GM18505 (cell line): ENCODE measurements around the gene WDR59.
"Not testable (repeated sequence)": the region's sequence is repeated elsewhere in the genome, so short reads cannot be mapped to it uniquely, and the experiment has no call there.

Source experiments
- ATAC-seq: cut with Tn5 transposase; IDR thresholded peaks from one replicate; pipeline ENCODE4 v1.9.1; 2021; ENCODE audit not compliant: unreplicated experiment
- POLR2A ChIP-seq: IDR thresholded peaks from 4 replicates; pipeline ENCODE4 v1.6.1; 2011; ENCODE audit warnings: borderline replicate concordance; ENCODE audit not compliant: insufficient read depth, insufficient read length; ENCODE audit errors: extremely low read depth

The WDR59 gene

DNA sequence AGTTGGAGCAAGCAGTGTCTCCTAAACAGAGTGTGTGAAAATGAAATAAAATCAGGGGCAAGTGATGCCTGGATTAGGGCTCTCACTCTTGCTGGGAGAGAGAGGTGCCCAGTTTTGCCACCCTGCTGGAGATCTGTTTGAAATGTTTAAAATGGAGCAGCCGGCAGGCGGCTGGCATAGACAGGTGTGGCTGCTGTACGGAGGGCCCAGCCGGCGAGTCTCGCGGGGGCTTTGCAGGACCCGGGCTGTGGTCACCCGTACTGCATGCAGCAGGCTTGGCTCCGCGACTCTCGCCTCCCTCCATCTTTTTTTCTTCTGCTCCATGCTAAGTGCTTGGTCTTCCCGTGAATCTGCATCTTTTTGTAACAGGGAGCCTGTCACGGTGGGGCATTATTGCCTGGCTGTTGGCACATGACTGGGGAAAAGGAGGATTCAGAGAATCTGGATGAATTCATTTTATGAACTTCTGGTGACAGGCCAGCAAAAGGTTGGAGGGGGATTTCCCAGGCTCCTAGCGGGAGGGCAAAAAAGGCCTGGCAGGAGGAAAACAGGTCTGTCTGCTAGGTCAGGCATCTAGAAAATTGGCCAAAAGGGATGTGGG is 15.7 kb upstream of the WDR59 start:
- ATAC-seq: no peak
- no peak for TF ChIP-seq POLR2A

DNA sequence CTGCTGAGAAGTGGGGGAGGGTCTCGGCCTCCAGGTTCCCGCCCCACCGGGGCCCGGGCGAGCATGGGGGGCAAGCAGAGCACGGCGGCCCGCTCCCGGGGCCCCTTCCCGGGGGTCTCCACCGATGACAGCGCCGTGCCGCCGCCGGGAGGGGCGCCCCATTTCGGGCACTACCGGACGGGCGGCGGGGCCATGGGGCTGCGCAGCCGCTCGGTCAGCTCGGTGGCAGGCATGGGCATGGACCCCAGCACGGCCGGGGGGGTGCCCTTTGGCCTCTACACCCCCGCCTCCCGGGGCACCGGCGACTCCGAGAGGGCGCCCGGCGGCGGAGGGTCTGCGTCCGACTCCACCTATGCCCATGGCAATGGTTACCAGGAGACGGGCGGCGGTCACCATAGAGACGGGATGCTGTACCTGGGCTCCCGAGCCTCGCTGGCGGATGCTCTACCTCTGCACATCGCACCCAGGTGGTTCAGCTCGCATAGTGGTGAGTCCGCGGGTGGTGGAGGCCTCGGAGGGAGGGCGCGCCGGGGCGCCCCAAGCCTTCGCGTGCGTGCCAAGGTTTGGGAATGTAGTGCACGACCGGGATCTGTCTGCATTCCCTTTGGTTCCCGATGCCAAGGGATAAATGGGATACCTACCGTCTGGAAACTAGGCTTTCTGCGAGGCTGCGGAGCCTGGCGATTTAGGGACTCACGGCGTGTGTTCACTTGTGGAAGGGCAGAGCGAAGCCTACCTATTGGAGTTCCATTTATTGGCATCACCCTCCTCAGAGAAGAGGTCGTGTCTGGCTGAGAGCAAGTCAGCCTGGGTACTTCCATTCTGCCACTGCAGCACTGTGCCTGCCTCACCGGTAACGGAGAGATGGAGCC is 14.9 kb upstream of the WDR59 start:
- no peak for TF ChIP-seq POLR2A
- peak; percentile 38 for ATAC-seq

DNA sequence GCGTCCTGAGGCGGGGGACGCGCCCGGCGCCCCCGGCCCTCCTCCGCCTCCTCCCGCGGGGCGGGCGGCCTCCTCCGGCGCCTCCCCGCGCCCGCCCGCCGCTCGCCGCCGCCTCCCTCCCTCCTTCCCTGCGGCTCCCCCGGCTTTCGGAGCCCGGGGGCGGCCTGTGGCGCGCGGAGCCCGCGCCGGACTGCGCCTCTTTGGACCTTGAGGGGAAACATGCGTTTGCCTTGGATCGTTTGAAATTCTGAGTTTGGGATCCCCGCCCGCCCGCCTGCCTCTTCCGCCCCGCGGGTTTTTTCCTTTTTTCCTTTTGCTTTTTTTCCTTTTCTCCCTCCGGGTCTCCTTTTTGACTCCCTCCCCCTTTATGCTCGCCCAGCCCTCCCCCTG is 14.3 kb upstream of the WDR59 start:
- no peak for ATAC-seq
- no peak for TF ChIP-seq POLR2A

DNA sequence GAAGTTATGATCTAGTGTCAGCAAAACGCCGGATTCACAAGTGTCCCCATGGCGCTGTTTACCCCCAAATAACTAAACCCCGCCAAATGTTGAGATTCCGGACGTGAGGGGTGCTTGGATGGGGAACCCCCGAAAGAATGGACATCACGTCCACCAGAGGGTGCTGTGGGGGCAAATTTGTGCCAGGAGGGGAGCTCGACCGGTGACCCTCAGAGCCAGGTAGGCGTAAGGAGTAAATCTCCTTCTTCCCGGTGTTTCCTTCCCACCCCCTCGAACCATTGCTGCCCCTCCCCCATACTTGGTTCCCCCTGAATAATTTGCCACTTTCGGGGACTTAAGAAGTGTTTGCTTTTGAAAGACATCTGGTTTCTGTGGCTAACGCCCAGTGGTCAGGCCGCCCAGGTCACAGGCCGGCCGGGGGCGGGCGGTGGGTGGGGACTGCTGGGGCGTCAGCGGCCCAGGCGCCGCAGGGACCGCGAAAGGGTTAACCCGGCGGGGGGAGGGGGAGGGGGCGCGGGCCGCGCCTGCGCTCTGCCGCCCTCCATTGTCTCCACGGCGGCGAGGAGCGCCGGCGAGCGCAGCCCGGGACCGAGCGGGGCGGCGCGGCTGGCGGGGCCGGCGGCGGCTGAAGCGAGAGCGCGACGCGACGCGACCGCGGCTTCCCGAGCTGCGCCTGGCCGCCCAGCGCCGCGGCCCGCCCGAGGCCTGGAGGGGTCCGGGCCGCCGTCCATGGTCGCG is 13.7 kb upstream of the WDR59 start, which contains the start of gene ZNRF1:
Gene ZNRF1 (plus strand): TSS at position 544 of the 738 bp plus-strand sequence. CDS start 648 bp downstream, outside the sequence.
- peak; percentile 56 for TF ChIP-seq POLR2A
- peak; percentile 66 for ATAC-seq

DNA sequence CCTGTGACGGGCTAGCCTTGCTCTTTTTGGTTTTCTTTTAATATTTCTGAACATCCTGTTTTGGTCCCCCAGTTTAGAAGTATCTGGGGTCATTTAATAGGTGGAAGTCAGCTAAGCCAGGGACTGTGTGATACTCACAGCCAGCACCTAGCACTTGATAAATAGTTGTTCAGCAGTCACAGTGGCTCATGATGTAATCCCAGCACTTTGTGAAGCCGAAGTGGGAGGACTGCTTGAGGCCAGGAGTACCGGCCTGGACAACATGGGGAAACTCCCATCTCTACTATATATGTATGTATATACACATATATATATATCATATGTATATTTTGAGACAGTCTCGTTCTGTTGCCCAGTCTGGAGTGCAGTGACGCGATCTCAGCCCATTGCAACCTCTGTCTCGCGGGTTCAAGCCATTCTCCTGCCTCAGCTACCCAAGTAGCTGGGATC is 12.1 kb upstream of the WDR59 start:
- ATAC-seq: no peak
- TF ChIP-seq POLR2A: no peak

DNA sequence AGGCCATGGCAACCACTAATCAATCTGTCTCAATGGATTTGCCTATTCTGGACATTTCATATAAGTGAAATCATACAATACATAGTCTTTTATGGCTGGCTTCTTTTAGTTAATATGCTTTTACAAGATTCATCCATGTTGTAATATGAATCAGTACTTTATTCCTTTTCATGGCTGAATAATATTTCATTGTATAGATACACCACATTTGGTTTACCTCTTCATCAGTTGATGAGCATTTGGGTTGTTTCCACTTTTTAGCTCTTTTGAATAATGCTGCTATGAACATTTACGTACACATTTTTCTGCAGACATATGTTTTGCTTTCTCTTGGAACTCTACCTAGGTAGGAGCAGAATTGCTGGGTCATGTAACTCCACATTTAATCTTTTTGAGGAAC is 11.1 kb upstream of the WDR59 start:
- TF ChIP-seq POLR2A: no peak
- no peak for ATAC-seq

DNA sequence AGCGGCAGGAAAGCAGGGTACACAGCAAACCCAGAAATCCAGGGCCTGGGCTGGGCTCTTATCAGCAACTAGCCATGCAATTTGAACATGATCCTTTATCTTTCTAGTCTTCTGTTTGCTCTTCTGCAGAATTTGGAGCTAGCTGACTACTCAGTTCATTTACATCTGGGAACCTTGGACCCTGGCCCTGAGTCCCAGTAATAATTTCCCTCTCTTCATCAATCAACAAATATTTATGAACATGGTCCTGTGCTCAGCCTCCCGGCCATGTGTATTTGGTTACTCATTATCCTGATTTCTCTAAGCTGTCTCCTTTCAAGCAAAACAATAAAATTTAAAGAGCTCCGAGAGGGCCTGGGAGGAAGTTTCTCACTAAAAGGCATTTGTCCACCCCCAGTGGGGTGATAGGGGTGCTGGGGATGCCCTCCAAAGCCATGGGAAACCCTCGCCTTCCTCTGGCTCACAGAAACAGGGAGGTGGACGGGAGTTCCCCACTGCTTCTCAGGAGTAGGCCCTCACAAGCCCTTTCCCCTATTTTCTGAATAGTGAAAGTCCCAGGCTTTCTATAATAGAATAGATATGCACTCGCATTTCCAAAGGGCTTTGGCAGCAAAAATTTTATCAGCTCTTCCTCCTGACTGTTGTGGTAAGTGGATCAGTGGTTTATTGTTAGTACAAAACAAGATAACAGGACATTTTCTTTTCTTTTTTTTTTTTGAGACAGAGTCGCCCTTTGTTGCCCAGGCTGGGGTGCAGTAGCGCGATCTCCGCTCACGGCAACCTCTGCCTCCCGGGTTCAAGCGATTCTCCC is 6.9 kb upstream of the WDR59 start:
- TF ChIP-seq POLR2A: no peak
- no peak for ATAC-seq

DNA sequence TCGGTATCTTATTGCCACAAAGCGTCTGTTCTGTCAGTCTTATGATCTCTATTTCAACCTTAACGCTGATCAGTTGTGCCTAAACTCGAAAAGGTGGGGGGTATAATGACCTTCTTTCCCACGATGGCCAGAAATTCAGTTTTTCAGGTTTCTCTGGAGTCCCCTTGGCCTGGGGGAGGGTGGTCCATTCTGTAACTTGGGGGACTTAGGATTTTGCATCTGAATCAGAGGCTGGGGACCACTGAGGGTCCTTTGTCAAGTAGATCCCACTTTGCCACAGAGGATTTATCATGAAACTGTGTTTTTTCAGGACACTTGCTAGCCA is 6.3 kb upstream of the WDR59 start:
- ATAC-seq: no peak
- TF ChIP-seq POLR2A: no peak

DNA sequence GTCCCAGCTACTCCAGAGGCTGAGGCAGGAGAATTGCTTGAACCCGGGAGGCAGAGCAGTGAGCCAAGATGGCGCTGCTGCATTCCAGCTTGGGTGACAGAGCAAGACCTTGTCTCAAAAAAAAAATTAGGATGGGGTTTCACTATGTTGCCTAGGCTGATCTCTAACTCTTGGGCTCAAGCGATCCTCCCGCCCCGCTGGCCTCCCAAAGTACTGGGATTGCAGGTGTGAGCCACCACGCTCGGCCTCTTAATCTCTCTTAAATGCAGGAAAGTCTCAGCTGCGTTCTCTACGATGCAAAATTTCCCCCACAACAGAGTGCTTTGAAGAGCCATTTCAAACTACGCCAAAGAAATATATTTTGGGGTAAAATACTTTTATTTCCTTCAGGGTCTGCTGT is 5.9 kb upstream of the WDR59 start:
- no peak for TF ChIP-seq POLR2A
- no peak for ATAC-seq

DNA sequence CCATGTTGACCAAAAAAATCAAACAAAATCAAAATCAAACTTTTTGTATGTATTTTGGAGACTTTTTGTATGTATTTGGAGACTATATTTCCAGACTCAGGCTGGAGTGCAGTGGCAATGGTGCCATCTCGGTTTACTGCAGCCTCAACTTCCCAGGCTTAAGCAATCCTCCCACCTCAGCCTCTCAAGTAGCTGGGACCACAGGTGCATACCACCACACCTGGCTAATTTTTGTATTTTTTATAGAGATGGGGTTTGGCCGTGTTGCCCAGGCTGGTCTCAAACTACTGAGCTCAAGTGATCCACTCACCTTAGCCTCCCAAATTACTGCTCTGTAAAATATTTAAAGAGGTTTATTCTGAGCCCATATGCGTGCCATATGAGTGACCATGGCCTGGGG is 4.9 kb upstream of the WDR59 start:
- not testable (repeated sequence) for ATAC-seq

DNA sequence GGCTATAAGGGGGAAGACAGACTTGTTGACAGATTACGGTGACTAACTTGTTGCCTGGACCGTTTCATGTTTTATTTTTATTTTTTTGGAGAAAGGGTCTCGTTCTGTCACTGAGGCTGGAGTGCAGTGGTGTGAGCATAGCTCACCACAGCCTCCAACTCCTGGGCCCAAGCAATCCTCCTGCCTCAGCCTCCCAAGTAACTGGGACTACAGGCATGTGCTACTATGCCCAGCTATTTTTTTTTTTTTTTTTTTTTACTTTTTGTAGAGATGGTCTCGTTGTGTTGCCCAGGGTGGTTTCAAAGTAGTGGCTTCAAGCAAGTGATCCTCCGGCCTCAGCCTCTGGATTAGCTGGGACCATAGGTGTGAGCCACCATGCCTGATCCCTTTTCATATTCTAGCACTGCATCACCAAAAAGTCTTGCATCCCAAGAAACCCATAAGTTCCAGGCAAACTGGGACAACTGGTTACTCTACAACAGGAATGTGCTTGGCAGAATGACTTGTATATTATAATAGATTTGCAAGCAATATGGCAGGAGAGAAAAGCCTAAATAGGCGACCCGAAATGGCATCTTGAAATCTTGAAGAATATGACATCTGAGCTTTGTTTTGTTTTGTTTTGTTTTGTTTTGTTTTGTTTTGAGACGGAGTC is 2.2 kb upstream of the WDR59 start:
- TF ChIP-seq POLR2A: no peak
- no peak for ATAC-seq

DNA sequence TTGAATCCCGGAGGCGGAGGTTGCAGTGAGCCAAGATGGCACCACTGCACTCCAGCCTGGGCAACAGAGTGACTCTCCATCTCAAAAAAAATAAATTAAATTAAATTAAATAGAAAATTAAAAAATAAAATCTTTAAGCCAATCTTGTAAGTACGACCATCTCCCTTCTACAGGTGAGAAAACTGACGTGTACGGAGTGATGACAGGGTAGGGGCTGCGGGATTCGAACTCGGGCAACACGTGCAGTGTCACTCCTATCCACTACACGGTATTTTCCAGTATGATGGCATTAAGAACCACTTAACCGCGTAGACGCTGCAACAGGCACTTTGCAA is 762 bp downstream of the WDR59 start:
- TF ChIP-seq POLR2A: no peak
- no peak for ATAC-seq

DNA sequence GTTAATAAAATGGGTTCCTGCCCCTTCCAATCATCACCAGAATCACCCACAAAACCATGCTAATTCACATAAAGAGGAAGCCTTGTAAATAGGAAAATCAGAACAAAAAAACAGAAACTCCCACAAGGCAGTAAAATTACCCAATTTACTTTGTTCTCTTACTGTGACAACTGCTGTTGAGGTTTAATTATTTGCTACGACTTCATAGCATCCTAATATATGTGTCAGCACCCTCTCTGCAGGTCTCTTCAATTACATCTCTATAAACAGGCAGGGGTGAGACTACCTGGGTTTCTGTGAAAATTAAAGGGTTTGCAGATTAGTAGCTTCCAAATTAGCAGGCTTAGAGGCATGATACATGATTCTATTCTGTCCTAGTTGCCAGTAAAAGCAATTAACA is 2.7 kb downstream of the WDR59 start:
- no peak for ATAC-seq
- TF ChIP-seq POLR2A: no peak
